GM12878 (cell line): ENCODE measurements around the gene LRTM1. TPM values are rescaled to one million over a fixed set of nuclear protein-coding genes. Genes with fewer than 3 reads are reported as not detected.

Source experiments
- ATAC-seq: fragments of 200-7000 bp; cut with Tn5 transposase; 3 replicates; pipeline ENCODE4 v1.9.1; 2020; ENCODE audit warnings: mild to moderate bottlenecking, moderate library complexity
- BruUV-seq: library from RNA; stranded (reverse); fragments of 400-500 nt; replicated peaks from 2 replicates; lab custom pipeline; 2021; lab: Mats Ljungman, UMichigan
- CTCF ChIA-PET: fragments of 300-600 bp; sonication (Branson Sonifier 250); formaldehyde crosslinking; extraction: SDS; loops from one replicate; lab custom pipeline; 2021; ENCODE audit warnings: inconsistent platforms; lab: Yijun Ruan, JAX
- POLR2A ChIA-PET: fragments of 350-600 bp; formaldehyde crosslinking; extraction: SDS; loops from one replicate; lab custom pipeline; 2021; ENCODE audit warnings: inconsistent platforms; lab: Charles Lee
- RAD21 ChIA-PET: fragments of 300-600 bp; sonication (Branson Sonifier 250); formaldehyde crosslinking; loops from one replicate; lab custom pipeline; 2023; ENCODE audit warnings: antibody characterized with exemption; ENCODE audit not compliant: unreplicated experiment; lab: Charles Lee
- SMC1A ChIA-PET: fragments of 300-600 bp; sonication (Branson Sonifier 250); formaldehyde crosslinking; loops from one replicate; lab custom pipeline; 2023; ENCODE audit not compliant: unreplicated experiment, uncharacterized antibody; lab: Charles Lee
- DNase-seq: peaks from one replicate; pipeline ENCODE4 v3.0.0-alpha.2; 2011; ENCODE audit warnings: low read depth, low spot score
- FAIRE-seq: peaks from 3 replicates; lab custom pipeline; 2011; peaks lifted over from hg19 to GRCh38; lab: Jason Lieb, UNC
- H2AFZ ChIP-seq: 2 replicates; pipeline ENCODE4 v1.6.0; 2011; ENCODE audit warnings: low read depth, low read length, control low read depth; ENCODE audit not compliant: control insufficient read depth
- H3K27ac ChIP-seq: 2 replicates; pipeline ENCODE4 v1.5.1; 2011; ENCODE audit warnings: control low read depth; ENCODE audit not compliant: control insufficient read depth, insufficient read depth
- H3K27me3 ChIP-seq, 2 experiments: replicated peaks in 1 of 2; 2 replicates each; pipeline versions ENCODE4 v1.6.0 to v1.6.1; 2011; ENCODE audit warnings: low read length in 1 of 2; ENCODE audit not compliant: control insufficient read depth in 2 of 2, insufficient read depth in 2 of 2
- H3K36me3 ChIP-seq, 2 experiments: 2 replicates each; pipeline ENCODE4 v1.5.1; 2011; ENCODE audit warnings: low read length in 1 of 2; ENCODE audit not compliant: control insufficient read depth in 2 of 2, insufficient read depth in 2 of 2
- H3K4me1 ChIP-seq: 2 replicates; pipeline ENCODE4 v1.6.1; 2011; ENCODE audit warnings: mild to moderate bottlenecking, low read length, moderate library complexity, mixed read lengths; ENCODE audit not compliant: control insufficient read depth, insufficient read depth
- H3K4me2 ChIP-seq: 2 replicates; pipeline ENCODE4 v1.6.0; 2011; ENCODE audit warnings: control low read depth; ENCODE audit not compliant: control insufficient read depth, insufficient read depth
- H3K4me3 ChIP-seq: fragments of 200-600 bp; sonication (generic); 2 replicates; pipeline ENCODE4 v1.5.1; 2016
- H3K79me2 ChIP-seq: 2 replicates; pipeline ENCODE4 v1.6.0; 2011; ENCODE audit warnings: low read length; ENCODE audit not compliant: control insufficient read depth, insufficient read depth
- H3K9ac ChIP-seq: 2 replicates; pipeline ENCODE4 v1.8.0; 2011; ENCODE audit warnings: low read length, control low read depth, mixed read lengths; ENCODE audit not compliant: control insufficient read depth, insufficient read depth
- H3K9me3 ChIP-seq: replicated peaks from 3 replicates; pipeline ENCODE4 v1.5.1; 2011; ENCODE audit warnings: mild to moderate bottlenecking, low read length; ENCODE audit not compliant: control insufficient read depth, insufficient read depth
- H4K20me1 ChIP-seq: 2 replicates; pipeline ENCODE4 v1.6.0; 2011; ENCODE audit not compliant: control insufficient read depth, insufficient read depth
- BHLHE40 ChIP-seq, 2 experiments: fragments of 450-650 bp in 1 of 2; IDR thresholded peaks; 2 replicates each; pipeline ENCODE4 v1.6.1; 2011 to 2017; ENCODE audit warnings: low read depth in 2 of 2, borderline replicate concordance in 1 of 2, improper control_type of control experiment in 1 of 2, low read length in 1 of 2, mild to moderate bottlenecking in 1 of 2
- E2F4 ChIP-seq: IDR thresholded peaks from 2 replicates; pipeline ENCODE4 v1.6.1; 2012; ENCODE audit warnings: low read depth, low read length, improper control_type of control experiment
- GATAD2B ChIP-seq: fragments of 450-650 bp; conservative IDR thresholded peaks from 2 replicates; pipeline ENCODE4 v1.6.1; 2017; ENCODE audit warnings: low read depth, mild to moderate bottlenecking, moderate library complexity
- IKZF2 ChIP-seq, 2 experiments: fragments of 450-650 bp; IDR thresholded peaks; 2 replicates each; pipeline ENCODE4 v1.6.1; 2017; ENCODE audit warnings: mild to moderate bottlenecking in 2 of 2, moderate library complexity in 2 of 2
- JUND ChIP-seq: IDR thresholded peaks from 2 replicates; pipeline ENCODE4 v1.6.1; 2012; ENCODE audit warnings: low read depth, mild to moderate bottlenecking, low read length, improper control_type of control experiment, moderate library complexity
- KAT2A ChIP-seq: conservative IDR thresholded peaks from 2 replicates; pipeline ENCODE4 v1.6.1; 2011; ENCODE audit warnings: low read depth, low read length; ENCODE audit not compliant: control insufficient read depth
- MLLT1 ChIP-seq: fragments of 450-650 bp; IDR thresholded peaks from 2 replicates; pipeline ENCODE4 v1.6.1; 2016; ENCODE audit warnings: mild to moderate bottlenecking
- REST ChIP-seq: IDR thresholded peaks from 2 replicates; pipeline ENCODE4 v1.6.1; 2012; ENCODE audit warnings: mild to moderate bottlenecking, low read depth, low read length
- RFX5 ChIP-seq: IDR thresholded peaks from 2 replicates; pipeline ENCODE4 v1.6.1; 2011; ENCODE audit warnings: low read depth, low read length, improper control_type of control experiment
- SIX5 ChIP-seq: IDR thresholded peaks from 2 replicates; pipeline ENCODE4 v1.6.1; 2011; ENCODE audit warnings: mild to moderate bottlenecking, low read depth, low read length, moderate library complexity; ENCODE audit not compliant: severe bottlenecking
- SPI1 ChIP-seq: IDR thresholded peaks from 2 replicates; pipeline ENCODE4 v1.6.1; 2011; ENCODE audit warnings: low read depth, mild to moderate bottlenecking, low read length, moderate library complexity, borderline replicate concordance; ENCODE audit not compliant: insufficient read depth
- TBL1XR1 ChIP-seq: IDR thresholded peaks from 2 replicates; pipeline ENCODE4 v1.6.1; 2012; ENCODE audit warnings: low read depth, low read length, improper control_type of control experiment
- YBX1 ChIP-seq: fragments of 450-650 bp; IDR thresholded peaks from 2 replicates; pipeline ENCODE4 v1.6.1; 2016; ENCODE audit warnings: antibody characterized with exemption
- WGBS: methylation state at CpG from one replicate; pipeline ENCODE4 v1.1.6; 2016; ENCODE audit warnings: low lambda C conversion rate; ENCODE audit not compliant: insufficient replicate concordance, insufficient coverage; ENCODE audit errors: missing lambda C conversion rate; 5-methylcytosine and 5-hydroxymethylcytosine counted together
- in situ Hi-C: fragments of 300-500 bp; cut with MboI; formaldehyde crosslinking; loops from 9 replicates; pipeline ENCODE4 v1.14.3; 2018; ENCODE audit warnings: mixed read lengths
- intact Hi-C: fragments of 100-400 bp; cut with micrococcal nuclease; formaldehyde crosslinking; loops from one replicate; pipeline ENCODE4 v1.14.2; 2022; ENCODE audit not compliant: unreplicated experiment
- polyA plus RNA-seq, 11 experiments: library from polyadenylated mRNA; depleted of rRNA in 4 of 11; unstranded in 6 of 11; stranded (reverse) in 5 of 11; fragments of >200 nt; fragmentation: Nextera tagmentation in 4 of 11; fragmentation: Illumina TruSeq in 1 of 11; extraction: Ambion mirVana in 4 of 11; extraction: Trizol in 1 of 11; gene quantifications; 1 replicate in 1 of 11; 2 replicates in 10 of 11; pipeline versions ENCODE4 v1.2.1 to v1.2.3, GENCODE V29; 2011 to 2016; ENCODE audit warnings: inconsistent platforms in 2 of 11, missing spikeins in 2 of 11, low read depth in 1 of 11
- total RNA-seq, 4 experiments: library from RNA; depleted of rRNA in 3 of 4; stranded (reverse); fragments of >200 nt in 3 of 4; fragmentation: Illumina TruSeq in 1 of 4; extraction: Trizol in 1 of 4; gene quantifications; 2 replicates each; pipeline versions ENCODE4 v1.2.1 to v1.2.3, GENCODE V29; 2013 to 2021
- TF ChIP-seq, protein P1 (sequence below): fragments of 450-650 bp; IDR thresholded peaks from 2 replicates; pipeline ENCODE4 v1.6.1; 2017; ENCODE audit warnings: mild to moderate bottlenecking, moderate library complexity

The LRTM1 gene
- total and polyA plus RNA-seq, 10 of the 15 experiments (the other 5 are each of a cell fraction or from before 2014, with no cell fraction given), result 0.08 TPM; not detected in 9

DNA sequence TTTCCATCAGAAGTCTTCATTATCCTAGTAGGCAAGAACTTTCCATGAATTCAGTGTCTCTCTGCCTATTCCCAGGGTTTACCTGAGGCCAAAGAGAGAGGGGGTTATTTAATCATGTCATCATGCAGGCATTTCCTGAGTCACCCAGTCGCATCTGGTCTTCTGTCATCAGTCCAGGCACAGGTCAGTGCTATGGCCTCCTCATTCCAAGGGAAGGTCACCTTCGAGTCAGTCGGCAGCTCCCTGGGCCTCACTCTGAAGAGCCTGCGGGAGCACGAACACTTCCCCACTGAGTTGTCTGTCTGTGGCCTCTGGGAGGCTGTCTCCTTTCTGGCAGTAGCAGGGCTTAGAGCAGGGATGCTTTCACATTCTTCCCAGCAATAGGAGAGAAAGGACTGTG is 26.2 kb upstream of the LRTM1 start:
- H3K4me1 ChIP-seq, result no peaks in the 10 kb centered on the region
- intact Hi-C loops, result no loop called here
- no peak overlapping the region for H3K27ac ChIP-seq
- FAIRE-seq (no peak), DNase-seq (no peak), ATAC-seq (no peak)
- H3K4me3 ChIP-seq, result no peak overlapping the region
- no peak overlapping the region for H2AFZ ChIP-seq
- SMC1A ChIA-PET, result no interaction called here
- in situ Hi-C loops, result no loop called here
- no peaks in the 10 kb centered on the region; a peak in 1 of 4 replicates for H3K27me3 ChIP-seq
- H3K9ac ChIP-seq, result no peak overlapping the region
- H3K79me2 ChIP-seq, result no peaks in the 10 kb centered on the region
- no peaks in the 10 kb centered on the region for H3K9me3 ChIP-seq
- no peak overlapping the region for H3K4me2 ChIP-seq
- RAD21 ChIA-PET, result no interaction called here
- H4K20me1 ChIP-seq, result no peaks in the 10 kb centered on the region
- BruUV-seq, result no TSS peak
- H3K36me3 ChIP-seq, result no peaks in the 10 kb centered on the region
- POLR2A ChIA-PET, result no interaction called here
- 51% methylated on average over 5 of the region's 5 CpGs for WGBS
- CTCF ChIA-PET, result no interaction called here
- TF ChIP-seq, protein P1, sequence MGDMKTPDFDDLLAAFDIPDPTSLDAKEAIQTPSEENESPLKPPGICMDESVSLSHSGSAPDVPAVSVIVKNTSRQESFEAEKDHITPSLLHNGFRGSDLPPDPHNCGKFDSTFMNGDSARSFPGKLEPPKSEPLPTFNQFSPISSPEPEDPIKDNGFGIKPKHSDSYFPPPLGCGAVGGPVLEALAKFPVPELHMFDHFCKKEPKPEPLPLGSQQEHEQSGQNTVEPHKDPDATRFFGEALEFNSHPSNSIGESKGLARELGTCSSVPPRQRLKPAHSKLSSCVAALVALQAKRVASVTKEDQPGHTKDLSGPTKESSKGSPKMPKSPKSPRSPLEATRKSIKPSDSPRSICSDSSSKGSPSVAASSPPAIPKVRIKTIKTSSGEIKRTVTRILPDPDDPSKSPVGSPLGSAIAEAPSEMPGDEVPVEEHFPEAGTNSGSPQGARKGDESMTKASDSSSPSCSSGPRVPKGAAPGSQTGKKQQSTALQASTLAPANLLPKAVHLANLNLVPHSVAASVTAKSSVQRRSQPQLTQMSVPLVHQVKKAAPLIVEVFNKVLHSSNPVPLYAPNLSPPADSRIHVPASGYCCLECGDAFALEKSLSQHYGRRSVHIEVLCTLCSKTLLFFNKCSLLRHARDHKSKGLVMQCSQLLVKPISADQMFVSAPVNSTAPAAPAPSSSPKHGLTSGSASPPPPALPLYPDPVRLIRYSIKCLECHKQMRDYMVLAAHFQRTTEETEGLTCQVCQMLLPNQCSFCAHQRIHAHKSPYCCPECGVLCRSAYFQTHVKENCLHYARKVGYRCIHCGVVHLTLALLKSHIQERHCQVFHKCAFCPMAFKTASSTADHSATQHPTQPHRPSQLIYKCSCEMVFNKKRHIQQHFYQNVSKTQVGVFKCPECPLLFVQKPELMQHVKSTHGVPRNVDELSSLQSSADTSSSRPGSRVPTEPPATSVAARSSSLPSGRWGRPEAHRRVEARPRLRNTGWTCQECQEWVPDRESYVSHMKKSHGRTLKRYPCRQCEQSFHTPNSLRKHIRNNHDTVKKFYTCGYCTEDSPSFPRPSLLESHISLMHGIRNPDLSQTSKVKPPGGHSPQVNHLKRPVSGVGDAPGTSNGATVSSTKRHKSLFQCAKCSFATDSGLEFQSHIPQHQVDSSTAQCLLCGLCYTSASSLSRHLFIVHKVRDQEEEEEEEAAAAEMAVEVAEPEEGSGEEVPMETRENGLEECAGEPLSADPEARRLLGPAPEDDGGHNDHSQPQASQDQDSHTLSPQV, result no peak
- no peak for TF ChIP-seq IKZF2 (IDR thresholded peaks at IDR 0.05)
- TF ChIP-seq GATAD2B, result no peak
- no peak for TF ChIP-seq MLLT1
- no peak for TF ChIP-seq RFX5
- no peak for TF ChIP-seq TBL1XR1
- no peak for TF ChIP-seq KAT2A
- TF ChIP-seq E2F4, result no peak
- no peak for TF ChIP-seq SIX5
- no peak for TF ChIP-seq YBX1
- TF ChIP-seq SPI1, result no peak
- no peak for TF ChIP-seq BHLHE40 (IDR thresholded peaks at IDR 0.05; ENCODE audit: borderline replicate concordance in 1 of 2, low read depth in 2 of 2, low read length in 1 of 2)
- TF ChIP-seq REST, result no peak
- no peak for TF ChIP-seq JUND
